Gastroesophageal sphincter (tissue), 4 donors: ENCODE measurements around the gene FAM118B. TPM values are rescaled to one million over a fixed set of nuclear protein-coding genes. Genes with fewer than 3 reads are reported as not detected.

Experiments
- ATAC-seq: fragments of 150-250 bp; one replicate; pipeline ENCODE4 v1.9.1; 2016; ENCODE audit warnings: mild to moderate bottlenecking, moderate library complexity
- H3K27ac ChIP-seq, 4 donors: fragments of 200-600 bp; sonication (generic) in 3 of 4; 1 replicate in 3 of 4; 2 replicates in 1 of 4; pipeline ENCODE4 v1.5.1; 2016 to 2019
- H3K27me3 ChIP-seq: fragments of 200-600 bp; sonication (generic); one replicate; pipeline ENCODE4 v1.5.1; 2019
- H3K36me3 ChIP-seq, 2 donors: fragments of 200-600 bp; sonication (generic); one replicate each; pipeline ENCODE4 v1.5.1; 2019; ENCODE audit warnings: control low read depth in 1 of 2
- H3K4me1 ChIP-seq, 3 donors: fragments of 200-600 bp; sonication (generic); 1 replicate in 2 of 3; 2 replicates in 1 of 3; pipeline ENCODE4 v1.5.1; 2016 to 2019; ENCODE audit warnings: control low read depth in 2 of 3
- H3K4me3 ChIP-seq, 2 donors: fragments of 200-600 bp; sonication (generic); one replicate each; pipeline ENCODE4 v1.5.1; 2019; ENCODE audit warnings: mild to moderate bottlenecking in 1 of 2, moderate library complexity in 1 of 2
- H3K9me3 ChIP-seq, 3 donors: fragments of 200-600 bp; sonication (generic); one replicate each; pipeline ENCODE4 v1.5.1; 2017 to 2019; ENCODE audit warnings: control low read depth in 2 of 3
- CTCF ChIP-seq, 4 experiments: fragments of 200-600 bp in 2 of 4; fragments of 450-650 bp in 2 of 4; sonication (generic) in 1 of 4; IDR thresholded peaks; one replicate each; pipeline ENCODE4 v1.5.1; 2017 to 2019; ENCODE audit warnings: antibody characterized with exemption in 4 of 4, mild to moderate bottlenecking in 2 of 4, moderate library complexity in 2 of 4
- EP300 ChIP-seq: sonication (generic); formaldehyde crosslinking; IDR thresholded peaks from one replicate; pipeline ENCODE4 v1.6.1; 2017; ENCODE audit warnings: antibody characterized with exemption, mild to moderate bottlenecking
- POLR2A ChIP-seq, 2 donors: fragments of 450-650 bp; IDR thresholded peaks; one replicate each; pipeline ENCODE4 v1.6.1; 2017; ENCODE audit warnings: antibody characterized with exemption in 2 of 2, mild to moderate bottlenecking in 2 of 2, moderate library complexity in 1 of 2
- POLR2AphosphoS5 ChIP-seq: sonication (generic); formaldehyde crosslinking; IDR thresholded peaks from one replicate; pipeline ENCODE4 v1.6.1; 2017; ENCODE audit warnings: antibody characterized with exemption
- WGBS, 2 donors: methylation state at CpG; one replicate each; pipeline ENCODE4 v1.1.5; 2018; ENCODE audit warnings: low coverage in 1 of 2; 5-methylcytosine and 5-hydroxymethylcytosine counted together
- total RNA-seq, 4 donors: library from RNA; depleted of rRNA; stranded (reverse); fragments of >200 nt; gene quantifications; one replicate each; pipeline ENCODE4 v1.1.0, GENCODE V29; 2016

Gene FAM118B
- total RNA-seq, 4 donors from 2014 or later = 15.5 to 24.0 (median 19.9) TPM

- H3K4me3 ChIP-seq = no peak overlapping the region
- H3K27ac ChIP-seq = no peak overlapping the region
- 80 to 95% methylated on average over 1 to 3 of the region's 3 CpGs for WGBS, 2 donors
- no peak for ATAC-seq
- TF ChIP-seq CTCF (IDR thresholded peaks at IDR 0.05) (no peak), POLR2A (IDR thresholded peaks at IDR 0.05) (no peak)
- no peaks in the 10 kb centered on the region for H3K27me3 ChIP-seq
- peaks cover 0 to 14% (median 0%) of the 10 kb centered on the region in 3 donors for H3K4me1 ChIP-seq
- H3K9me3 ChIP-seq = peaks cover 0 to 9% (median 0%) of the 10 kb centered on the region in 3 donors
- H3K36me3 ChIP-seq = peaks cover 0 to 87% of the 10 kb centered on the region in 2 donors
Observed at GRCh38 chr11:126195119-126195518, 16.5 kb upstream of the FAM118B start.

DNA sequence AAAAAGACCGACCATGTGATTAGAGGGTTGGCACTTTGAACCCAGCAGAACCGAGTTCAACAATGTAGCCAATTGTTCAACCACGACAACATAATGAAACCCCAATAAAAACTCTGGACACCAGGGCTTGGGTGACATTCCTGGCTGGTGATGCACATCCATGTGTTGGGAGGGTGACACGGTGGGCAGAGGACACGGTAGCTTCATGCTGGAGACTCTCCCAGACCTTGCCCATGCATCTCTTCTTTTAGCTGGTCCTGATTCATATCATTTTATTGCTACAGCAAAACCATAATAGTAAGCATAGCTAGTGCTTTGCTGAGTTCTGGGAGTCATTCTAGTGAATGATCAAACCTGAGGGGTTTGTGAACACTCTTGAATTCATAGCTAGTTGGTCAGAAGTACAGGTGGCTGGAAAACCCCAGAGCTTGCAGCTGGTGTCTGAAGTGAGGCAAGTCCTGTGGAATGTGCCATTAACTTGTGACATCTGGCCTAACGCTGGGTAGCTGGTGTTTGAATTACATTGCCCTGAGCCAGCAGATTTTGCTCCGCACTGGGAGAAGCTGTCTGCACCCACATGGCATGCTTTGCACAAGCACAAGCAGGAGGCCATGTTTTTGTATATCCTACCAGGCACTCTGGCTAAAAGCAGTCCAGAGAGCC, 14.2 kb upstream of the FAM118B start:
- peaks cover 0 to 89% of the 10 kb centered on the region in 2 donors for H3K36me3 ChIP-seq
- H3K4me3 ChIP-seq = no peak overlapping the region
- TF ChIP-seq POLR2AphosphoS5 = no peak
- no peak for TF ChIP-seq CTCF (IDR thresholded peaks at IDR 0.05)
- TF ChIP-seq EP300 = no peak
- TF ChIP-seq POLR2A (IDR thresholded peaks at IDR 0.05) = no peak
- peaks cover 0 to 9% (median 0%) of the 10 kb centered on the region in 3 donors for H3K9me3 ChIP-seq
- 83 to 93% methylated on average over 6 to 7 of the region's 7 CpGs for WGBS, 2 donors
- no peak overlapping the region for H3K27ac ChIP-seq
- no peaks in the 10 kb centered on the region for H3K27me3 ChIP-seq
- no peak for ATAC-seq
- H3K4me1 ChIP-seq = peaks cover 0 to 9% (median 0%) of the 10 kb centered on the region in 3 donors

DNA sequence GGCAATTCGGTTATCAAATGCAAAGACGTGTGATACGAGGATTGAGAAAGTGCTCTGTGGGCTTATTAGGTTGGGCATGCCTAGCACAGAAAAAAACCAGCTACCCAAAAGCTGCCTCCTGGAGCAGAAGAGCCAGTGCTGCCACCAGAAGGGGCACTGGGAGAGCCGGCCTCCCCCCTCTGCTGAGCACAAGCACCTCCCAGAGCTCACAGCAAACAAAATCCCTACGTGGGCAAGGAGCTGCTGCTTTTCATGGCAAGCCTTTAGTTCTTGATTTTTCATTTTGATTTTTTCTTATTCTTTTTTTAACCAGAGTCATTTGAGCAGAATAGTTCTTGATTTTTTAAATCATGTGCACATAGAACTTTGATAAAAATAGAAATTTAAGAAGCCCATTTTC, 12.9 kb upstream of the FAM118B start:
- 87 to 100% methylated on average over 2 to 5 of the region's 5 CpGs for WGBS, 2 donors
- Histone ChIP-seq H3K4me3 (no peak overlapping the region), H3K4me1 (peaks cover 0 to 5% (median 0%) of the 10 kb centered on the region in 3 donors), H3K27me3 (no peaks in the 10 kb centered on the region), H3K9me3 (peaks cover 0 to 9% (median 0%) of the 10 kb centered on the region in 3 donors), H3K36me3 (peaks cover 6 to 90% of the 10 kb centered on the region in 2 donors), H3K27ac (no peak overlapping the region)
- TF ChIP-seq POLR2A (IDR thresholded peaks at IDR 0.05) (no peak), CTCF (IDR thresholded peaks at IDR 0.05) (no peak), EP300 (no peak), POLR2AphosphoS5 (no peak)
- ATAC-seq = no peak

- no peaks in the 10 kb centered on the region for H3K27me3 ChIP-seq
- WGBS, 2 donors = 90 to 100% methylated on average over 2 to 8 of the region's 8 CpGs
- peaks cover 9 to 92% of the 10 kb centered on the region in 2 donors for H3K36me3 ChIP-seq
- TF ChIP-seq POLR2AphosphoS5 = no peak
- TF ChIP-seq EP300 = no peak
- no peak for TF ChIP-seq POLR2A (IDR thresholded peaks at IDR 0.05)
- no peak for TF ChIP-seq CTCF (IDR thresholded peaks at IDR 0.05)
- no peak overlapping the region for H3K4me3 ChIP-seq
- no peak overlapping the region for H3K27ac ChIP-seq
- H3K9me3 ChIP-seq = no peaks in the 10 kb centered on the region
- no peaks in the 10 kb centered on the region for H3K4me1 ChIP-seq
- no peak for ATAC-seq
Observed at GRCh38 chr11:126202646-126203359, 8.8 kb upstream of the FAM118B start.
